Hepatocyte (in vitro differentiated cells): ENCODE data around the gene PGC.

Experiments
- CTCF ChIP-seq: fragments of 200-600 bp; sonication (generic); IDR thresholded peaks from 2 replicates; pipeline ENCODE4 v1.5.1; 2016; ENCODE audit warnings: antibody characterized with exemption, mild to moderate bottlenecking; ENCODE audit not compliant: poor library complexity
- EZH2 ChIP-seq: fragments of 200-600 bp; sonication (generic); IDR thresholded peaks from 2 replicates; pipeline ENCODE4 v1.6.1; 2016; ENCODE audit warnings: antibody characterized with exemption, mild to moderate bottlenecking, borderline replicate concordance

- TF ChIP-seq CTCF (no peak), EZH2 (no peak)
These were observed 43.2 kb downstream of the PGC start for GRCh38 chr6:41704028-41704427.
